Keratinocyte (primary cell): ENCODE measurements around the gene SUV39H1.

Experiments
- CTCF ChIP-seq, 3 experiments: IDR thresholded peaks in 1 of 3; conservative IDR thresholded peaks in 1 of 3; optimal IDR thresholded peaks in 1 of 3; 2 replicates in 2 of 3; 3 replicates in 1 of 3; pipeline versions ENCODE3 to v1.5.1; 2011; ENCODE audit warnings: low read length in 3 of 3, mild to moderate bottlenecking in 3 of 3, moderate library complexity in 2 of 3, control low read depth in 1 of 3, inconsistent platforms in 1 of 3; ENCODE audit not compliant: insufficient read depth in 2 of 3; ENCODE audit errors: extremely low read depth in 1 of 3
- EZH2 ChIP-seq: IDR thresholded peaks from one replicate; pipeline ENCODE4 v1.6.1; 2012; ENCODE audit warnings: inconsistent platforms, mild to moderate bottlenecking, low read length, moderate library complexity

DNA sequence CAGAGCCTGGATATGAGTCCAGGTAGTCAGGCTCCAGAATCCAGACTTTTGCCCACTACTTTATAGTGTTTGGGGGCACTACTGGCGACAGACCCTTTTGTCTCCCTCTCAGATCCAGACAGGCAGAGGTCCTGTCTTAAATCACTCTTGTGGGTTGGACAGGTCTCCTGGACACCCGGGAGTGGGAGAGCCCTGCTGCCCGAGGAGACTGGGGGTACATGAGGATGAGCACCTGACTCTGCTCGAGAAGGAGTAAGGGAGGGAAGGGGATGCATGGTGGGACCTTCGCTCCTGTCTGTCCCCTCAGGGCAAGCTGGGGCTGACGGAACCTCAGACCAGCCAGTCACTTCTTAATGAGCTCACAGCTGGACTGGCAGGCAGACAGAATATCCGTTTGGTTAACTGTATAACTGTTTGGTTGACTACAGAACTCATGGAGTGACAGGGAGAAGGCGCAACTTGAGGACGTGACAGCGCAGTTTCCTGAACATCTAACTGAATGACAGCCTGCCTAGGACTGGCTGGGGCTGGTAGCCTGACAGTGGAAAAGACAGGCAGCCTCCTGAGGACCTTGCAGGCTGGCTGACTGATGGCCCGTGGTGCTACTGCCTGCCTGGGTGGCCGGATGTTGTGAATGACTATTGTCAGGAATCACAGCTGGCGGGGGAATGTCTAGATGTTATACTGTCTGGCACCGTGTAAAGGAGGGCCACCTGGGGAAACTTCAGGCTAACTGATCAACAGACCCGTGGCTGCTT is 1.6 kb upstream of the SUV39H1 start:
- TF ChIP-seq CTCF (optimal IDR thresholded peaks at IDR 0.05 in 1 of 3, IDR thresholded peaks at IDR 0.05 in 1 of 3, conservative IDR thresholded peaks at IDR 0.05 in 1 of 3; ENCODE audit: extremely low read depth in 1 of 3, insufficient read depth in 2 of 3, low read length in 3 of 3) (no peak), EZH2 (no peak)
